HepG2 (cell line): Measurements from ENCODE around the gene KIF26B. TPM values are rescaled to one million over a fixed set of nuclear protein-coding genes. Genes with fewer than 3 reads are reported as not detected.

Experiments
- ATAC-seq: fragments of 200-7000 bp; cut with Tn5 transposase; 3 replicates; pipeline ENCODE4 v1.9.1; 2020; ENCODE audit warnings: mild to moderate bottlenecking, moderate library complexity
- BruUV-seq: library from RNA; stranded (reverse); fragments of 400-500 nt; replicated peaks from 2 replicates; lab custom pipeline; 2021; lab: Mats Ljungman, UMichigan
- CTCF ChIA-PET: fragments of 300-600 bp; formaldehyde crosslinking; extraction: SDS; loops from one replicate; lab custom pipeline; 2021; ENCODE audit warnings: low total read pairs, inconsistent platforms, low intra/inter-chr PET ratio; lab: Yijun Ruan, JAX
- POLR2A ChIA-PET: fragments of 350-600 bp; sonication (Branson Sonifier 250); formaldehyde crosslinking; loops from one replicate; lab custom pipeline; 2020; ENCODE audit warnings: antibody characterized with exemption, inconsistent platforms; lab: Yijun Ruan, JAX
- DNase-seq: peaks from one replicate; pipeline ENCODE4 v3.0.0-alpha.2; 2015; ENCODE audit warnings: low spot score
- FAIRE-seq: peaks from 3 replicates; lab custom pipeline; 2011; peaks lifted over from hg19 to GRCh38; lab: Jason Lieb, UNC
- H2AFZ ChIP-seq: one replicate; pipeline ENCODE4 v1.6.1; 2011; ENCODE audit warnings: low read length, inconsistent platforms
- H3K27ac ChIP-seq: fragments of 300-600 bp; 3 replicates; pipeline ENCODE4 v1.8.0; 2011; ENCODE audit warnings: mixed run types, mild to moderate bottlenecking, mixed read lengths, low read length, inconsistent platforms; ENCODE audit not compliant: insufficient read depth; ENCODE audit errors: extremely low read length
- H3K27me3 ChIP-seq, 2 experiments: fragments of 200-600 bp in 1 of 2; 2 replicates in 1 of 2; 3 replicates in 1 of 2; pipeline versions ENCODE4 v1.6.0 to v1.8.0; 2011; ENCODE audit warnings: low read length in 2 of 2, mild to moderate bottlenecking in 2 of 2, moderate library complexity in 2 of 2, inconsistent platforms in 1 of 2; ENCODE audit not compliant: insufficient read depth in 2 of 2, control insufficient read depth in 1 of 2
- H3K36me3 ChIP-seq, 2 experiments: fragments of 200-600 bp in 1 of 2; replicated peaks in 1 of 2; 2 replicates in 1 of 2; 3 replicates in 1 of 2; pipeline versions ENCODE4 v1.5.1 to v1.8.0; 2011; ENCODE audit warnings: low read length in 2 of 2, inconsistent platforms in 1 of 2; ENCODE audit not compliant: insufficient read depth in 2 of 2, control insufficient read depth in 1 of 2
- H3K4me1 ChIP-seq: 2 replicates; pipeline ENCODE4 v1.5.1; 2012; ENCODE audit warnings: low read length, inconsistent platforms; ENCODE audit not compliant: insufficient read depth
- H3K4me2 ChIP-seq: 2 replicates; pipeline ENCODE4 v1.6.0; 2011; ENCODE audit warnings: low read depth, low read length, inconsistent platforms
- H3K4me3 ChIP-seq, 3 experiments: fragments of 200-600 bp in 1 of 3; sonication (generic), shearing (Covaris generic) in 1 of 3; replicated peaks in 1 of 3; 2 replicates each; pipeline ENCODE4 v1.5.1; 2011 to 2016; ENCODE audit warnings: low read length in 3 of 3, inconsistent platforms in 2 of 3, low read depth in 2 of 3, mild to moderate bottlenecking in 2 of 3, control low read depth in 1 of 3, mixed read lengths in 1 of 3; ENCODE audit not compliant: insufficient read depth in 1 of 3
- H3K79me2 ChIP-seq: one replicate; pipeline ENCODE4 v1.6.1; 2011; ENCODE audit warnings: low read length, inconsistent platforms; ENCODE audit not compliant: insufficient read depth
- H3K9ac ChIP-seq: 2 replicates; pipeline ENCODE4 v1.6.0; 2011; ENCODE audit warnings: mild to moderate bottlenecking, low read depth, low read length, inconsistent platforms; ENCODE audit not compliant: insufficient read depth
- H3K9me3 ChIP-seq: 2 replicates; pipeline ENCODE4 v1.5.1; 2012; ENCODE audit warnings: mild to moderate bottlenecking, low read length
- H4K20me1 ChIP-seq: 2 replicates; pipeline ENCODE4 v1.6.0; 2011; ENCODE audit warnings: inconsistent platforms, mild to moderate bottlenecking, low read length, moderate library complexity; ENCODE audit not compliant: insufficient read depth
- ARHGAP35 ChIP-seq: sonication (generic); formaldehyde crosslinking; IDR thresholded peaks from 2 replicates; pipeline ENCODE4 v1.9.0; 2022; ENCODE audit warnings: mild to moderate bottlenecking, inconsistent platforms, moderate library complexity, missing genetic modification reagents, borderline replicate concordance
- ISL2 ChIP-seq: sonication (generic); formaldehyde crosslinking; IDR thresholded peaks from 2 replicates; pipeline ENCODE4 v1.5.0; 2020; ENCODE audit warnings: missing genetic modification reagents
- MATR3 ChIP-seq: sonication (generic); formaldehyde crosslinking; IDR thresholded peaks from 2 replicates; pipeline ENCODE4 v1.4.0; 2020; ENCODE audit warnings: missing genetic modification reagents
- NFRKB ChIP-seq: fragments of 450-650 bp; IDR thresholded peaks from 2 replicates; pipeline ENCODE4 v1.6.1; 2017
- SP4 ChIP-seq: sonication (generic); formaldehyde crosslinking; IDR thresholded peaks from 2 replicates; pipeline ENCODE4 v1.8.1; 2023; ENCODE audit warnings: mild to moderate bottlenecking, missing genetic modification reagents
- STAT5B ChIP-seq: sonication (generic); formaldehyde crosslinking; IDR thresholded peaks from 2 replicates; pipeline ENCODE4 v1.4.0; 2020; ENCODE audit warnings: missing genetic modification reagents
- ZFP41 ChIP-seq: sonication (generic); formaldehyde crosslinking; IDR thresholded peaks from 2 replicates; pipeline ENCODE4 v1.4.0; 2020; ENCODE audit warnings: mild to moderate bottlenecking, missing genetic modification reagents, borderline replicate concordance
- ZNF317 ChIP-seq: sonication (generic); formaldehyde crosslinking; IDR thresholded peaks from 2 replicates; pipeline ENCODE4 v1.5.0; 2020; ENCODE audit warnings: mild to moderate bottlenecking, missing genetic modification reagents
- ZNF484 ChIP-seq: sonication (generic); formaldehyde crosslinking; IDR thresholded peaks from 2 replicates; pipeline ENCODE4 v1.5.1; 2020; ENCODE audit warnings: mild to moderate bottlenecking, low read depth, missing genetic modification reagents, borderline replicate concordance
- ZNF556 ChIP-seq: sonication (generic); formaldehyde crosslinking; IDR thresholded peaks from 2 replicates; pipeline ENCODE4 v1.4.0; 2020; ENCODE audit warnings: mild to moderate bottlenecking, missing genetic modification reagents, borderline replicate concordance
- WGBS: methylation state at CpG from one replicate; pipeline ENCODE4 v1.1.6; 2017; ENCODE audit warnings: low lambda C conversion rate; 5-methylcytosine and 5-hydroxymethylcytosine counted together
- in situ Hi-C: cut with HindIII; loops from 2 replicates; pipeline ENCODE4 v1.10.0; 2017; ENCODE audit warnings: low pct_unique_long_range_greater_than_20kb; ENCODE audit not compliant: extremely low pct_ligation_motif_present
- intact Hi-C: fragments of 100-400 bp; cut with micrococcal nuclease; formaldehyde crosslinking; loops from one replicate; pipeline ENCODE4 v1.10.0; 2022; ENCODE audit not compliant: unreplicated experiment
- polyA plus RNA-seq, 8 experiments: library from polyadenylated mRNA; depleted of rRNA in 3 of 8; stranded (reverse) in 7 of 8; unstranded in 1 of 8; fragments of >200 nt; fragmentation: Illumina TruSeq in 4 of 8; extraction: Trizol in 4 of 8; gene quantifications; 2 replicates each; pipeline versions ENCODE4 v1.2.1 to v1.2.3, GENCODE V29; 2011 to 2016; ENCODE audit warnings: low read depth in 4 of 8, missing spikeins in 1 of 8, mixed read lengths in 1 of 8; ENCODE audit not compliant: insufficient read depth in 1 of 8
- total RNA-seq, 5 experiments: library from RNA; depleted of rRNA; stranded (reverse); fragments of >200 nt; fragmentation: Illumina TruSeq; extraction: Trizol; gene quantifications; 2 replicates each; pipeline ENCODE4 v1.2.3, GENCODE V29; 2016; ENCODE audit warnings: low read depth in 1 of 5
- TF ChIP-seq, protein P1 (sequence below): sonication (generic); formaldehyde crosslinking; IDR thresholded peaks from 2 replicates; pipeline ENCODE4 v1.8.0; 2022; ENCODE audit warnings: missing genetic modification reagents, low read depth, mild to moderate bottlenecking, borderline replicate concordance
- TF ChIP-seq, protein P2 (sequence below): sonication (generic); formaldehyde crosslinking; IDR thresholded peaks from 2 replicates; pipeline ENCODE4 v1.5.0; 2020; ENCODE audit warnings: mild to moderate bottlenecking, missing genetic modification reagents, borderline replicate concordance
- TF ChIP-seq, protein P3 (sequence below): sonication (generic); formaldehyde crosslinking; IDR thresholded peaks from 2 replicates; pipeline ENCODE4 v1.4.0; 2020; ENCODE audit warnings: missing genetic modification reagents

KIF26B gene
- total and polyA plus RNA-seq, 2 of the 13 experiments (the other 11 are each of a cell fraction or from before 2014, with no cell fraction given) = 0.08 to 0.09 TPM

DNA sequence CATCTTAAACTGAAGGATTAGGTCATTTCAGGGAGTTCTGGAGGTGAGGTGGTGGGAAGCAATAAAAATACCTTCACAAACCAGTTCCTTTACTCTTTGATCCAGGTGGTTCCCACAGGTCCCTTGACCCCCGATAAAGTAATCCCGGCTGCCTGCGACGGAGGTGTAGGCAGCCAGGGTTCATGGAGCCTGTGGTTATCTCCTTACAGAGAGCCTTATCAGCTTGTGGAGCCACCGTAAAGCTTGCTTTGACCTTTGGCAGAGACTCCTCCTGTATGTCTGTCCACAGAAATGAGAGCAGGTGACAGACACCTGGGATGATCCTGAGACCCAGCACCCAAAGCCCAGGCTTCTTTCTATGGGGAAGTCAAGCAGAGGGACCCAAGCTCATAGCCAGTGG, 243.4 kb downstream of the KIF26B start:
- Histone ChIP-seq H3K36me3 (no peaks in the 10 kb centered on the region), H3K27ac (no peak overlapping the region), H3K27me3 (no peaks in the 10 kb centered on the region), H3K9ac (no peak overlapping the region), H3K9me3 (no peaks in the 10 kb centered on the region), H4K20me1 (no peaks in the 10 kb centered on the region), H2AFZ (no peak overlapping the region), H3K4me1 (peaks cover 49% of the 10 kb centered on the region), H3K79me2 (no peaks in the 10 kb centered on the region), H3K4me2 (peak overlapping the region; percentile 53), H3K4me3 (0 out of 6 replicates have a peak overlapping the region, but pooled peaks of 1 of the 3 experiments have one; percentile 5)
- ATAC-seq = no peak
- no peak for FAIRE-seq
- in situ Hi-C loops = no loop called here
- ChIA-PET CTCF (no interaction called here), POLR2A (no interaction called here)
- no TSS peak for BruUV-seq
- WGBS = 7% methylated on average over 5 of the region's 5 CpGs
- no peak for DNase-seq
- intact Hi-C loops = loop anchor here (5.0 kb wide), 1 partner anchor 241 kb away; no protein-coding TSS in a partner anchor
- TF ChIP-seq, protein P1, sequence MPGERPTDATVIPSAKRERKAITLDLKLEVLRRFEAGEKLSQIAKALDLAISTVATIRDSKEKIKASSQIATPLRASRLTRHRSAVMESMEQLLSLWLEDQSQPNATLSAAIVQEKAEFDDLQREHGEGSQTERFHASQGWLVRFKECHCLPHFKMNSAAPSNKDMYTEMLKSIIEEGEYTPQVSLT (CRISPR knock-in tag) = no peak
- TF ChIP-seq SP4 = no peak
- TF ChIP-seq ZFP41 (CRISPR knock-in tag) = no peak
- no peak for TF ChIP-seq ZNF484 (CRISPR knock-in tag)
- TF ChIP-seq ZNF317 (CRISPR knock-in tag) = no peak
- TF ChIP-seq, protein P2, sequence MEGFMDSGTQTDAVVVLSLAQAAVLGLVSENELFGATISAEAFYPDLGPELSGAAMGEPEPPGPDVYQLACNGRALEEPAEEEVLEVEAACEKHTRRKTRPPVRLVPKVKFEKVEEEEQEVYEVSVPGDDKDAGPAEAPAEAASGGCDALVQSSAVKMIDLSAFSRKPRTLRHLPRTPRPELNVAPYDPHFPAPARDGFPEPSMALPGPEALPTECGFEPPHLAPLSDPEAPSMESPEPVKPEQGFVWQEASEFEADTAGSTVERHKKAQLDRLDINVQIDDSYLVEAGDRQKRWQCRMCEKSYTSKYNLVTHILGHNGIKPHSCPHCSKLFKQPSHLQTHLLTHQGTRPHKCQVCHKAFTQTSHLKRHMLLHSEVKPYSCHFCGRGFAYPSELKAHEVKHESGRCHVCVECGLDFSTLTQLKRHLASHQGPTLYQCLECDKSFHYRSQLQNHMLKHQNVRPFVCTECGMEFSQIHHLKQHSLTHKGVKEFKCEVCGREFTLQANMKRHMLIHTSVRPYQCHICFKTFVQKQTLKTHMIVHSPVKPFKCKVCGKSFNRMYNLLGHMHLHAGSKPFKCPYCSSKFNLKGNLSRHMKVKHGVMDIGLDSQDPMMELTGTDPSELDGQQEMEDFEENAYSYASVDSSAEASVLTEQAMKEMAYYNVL (CRISPR knock-in tag) = no peak
- no peak for TF ChIP-seq STAT5B (CRISPR knock-in tag)
- no peak for TF ChIP-seq ARHGAP35 (CRISPR knock-in tag)
- no peak for TF ChIP-seq ZNF556
- TF ChIP-seq, protein P3, sequence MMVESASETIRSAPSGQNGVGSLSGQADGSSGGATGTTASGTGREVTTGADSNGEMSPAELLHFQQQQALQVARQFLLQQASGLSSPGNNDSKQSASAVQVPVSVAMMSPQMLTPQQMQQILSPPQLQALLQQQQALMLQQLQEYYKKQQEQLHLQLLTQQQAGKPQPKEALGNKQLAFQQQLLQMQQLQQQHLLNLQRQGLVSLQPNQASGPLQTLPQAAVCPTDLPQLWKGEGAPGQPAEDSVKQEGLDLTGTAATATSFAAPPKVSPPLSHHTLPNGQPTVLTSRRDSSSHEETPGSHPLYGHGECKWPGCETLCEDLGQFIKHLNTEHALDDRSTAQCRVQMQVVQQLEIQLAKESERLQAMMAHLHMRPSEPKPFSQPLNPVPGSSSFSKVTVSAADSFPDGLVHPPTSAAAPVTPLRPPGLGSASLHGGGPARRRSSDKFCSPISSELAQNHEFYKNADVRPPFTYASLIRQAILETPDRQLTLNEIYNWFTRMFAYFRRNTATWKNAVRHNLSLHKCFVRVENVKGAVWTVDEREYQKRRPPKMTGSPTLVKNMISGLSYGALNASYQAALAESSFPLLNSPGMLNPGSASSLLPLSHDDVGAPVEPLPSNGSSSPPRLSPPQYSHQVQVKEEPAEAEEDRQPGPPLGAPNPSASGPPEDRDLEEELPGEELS = no peak
- no peak for TF ChIP-seq MATR3
- TF ChIP-seq ISL2 (CRISPR knock-in tag) = no peak
- TF ChIP-seq NFRKB = no peak
